K562 (cell line): Measurements from ENCODE around the gene ARPP21. TPM values are rescaled to one million over a fixed set of nuclear protein-coding genes. Genes with fewer than 3 reads are reported as not detected.

Source experiments
- ATAC-seq: fragments of 200-7000 bp; cut with Tn5 transposase; 3 replicates; pipeline ENCODE4 v1.9.1; 2020; ENCODE audit warnings: moderate library complexity
- BruUV-seq: library from RNA; stranded (reverse); fragments of 400-500 nt; replicated peaks from 2 replicates; lab custom pipeline; 2021; lab: Mats Ljungman, UMichigan
- CTCF ChIA-PET: fragments of 300-600 bp; formaldehyde crosslinking; extraction: SDS; loops from one replicate; lab custom pipeline; 2021; ENCODE audit warnings: low intra/inter-chr PET ratio; lab: Yijun Ruan, JAX
- POLR2A ChIA-PET: fragments of 300-600, 350-650 bp; sonication (Branson Sonifier 250); formaldehyde crosslinking; extraction: SDS; loops from one replicate; lab custom pipeline; 2021; ENCODE audit warnings: antibody characterized with exemption, inconsistent platforms; lab: Yijun Ruan, JAX
- DNase-seq, 4 experiments: peaks; one replicate each; pipeline versions ENCODE4 v3.0.0 to v3.0.0-alpha.2; 2011 to 2018; ENCODE audit warnings: low spot score in 3 of 4, mixed read lengths in 3 of 4; ENCODE audit errors: extremely low read depth in 1 of 4
- FAIRE-seq: peaks from 2 replicates; lab custom pipeline; 2011; peaks lifted over from hg19 to GRCh38; lab: Jason Lieb, UNC
- H2AFZ ChIP-seq: 2 replicates; pipeline ENCODE4 v1.6.0; 2011; ENCODE audit warnings: low read depth, low read length, control low read depth, inconsistent platforms
- H3K27ac ChIP-seq: fragments of 200-600 bp; 3 replicates; pipeline ENCODE4 v1.8.0; 2011; ENCODE audit warnings: low read depth, mild to moderate bottlenecking, control low read depth, inconsistent platforms, low read length, moderate library complexity, mixed read lengths; ENCODE audit errors: extremely low read depth
- H3K27me3 ChIP-seq, 2 experiments: fragments of 300-600 bp in 1 of 2; 2 replicates in 1 of 2; 3 replicates in 1 of 2; pipeline versions ENCODE4 v1.6.0 to v1.8.0; 2011; ENCODE audit warnings: inconsistent platforms in 2 of 2, low read length in 2 of 2, mild to moderate bottlenecking in 1 of 2, mixed read lengths in 1 of 2, moderate library complexity in 1 of 2; ENCODE audit not compliant: control insufficient read depth in 2 of 2, insufficient read depth in 2 of 2
- H3K36me3 ChIP-seq: fragments of 300-600 bp; 3 replicates; pipeline ENCODE4 v1.8.0; 2011; ENCODE audit warnings: mild to moderate bottlenecking, low read length, inconsistent platforms; ENCODE audit not compliant: control insufficient read depth, insufficient read depth
- H3K4me1 ChIP-seq, 2 experiments: fragments of 200-600 bp in 1 of 2; replicated peaks in 1 of 2; 2 replicates in 1 of 2; 3 replicates in 1 of 2; pipeline versions ENCODE4 v1.5.1 to v1.8.0; 2011; ENCODE audit warnings: inconsistent platforms in 2 of 2, low read length in 2 of 2, mild to moderate bottlenecking in 1 of 2, mixed read lengths in 1 of 2, moderate library complexity in 1 of 2; ENCODE audit not compliant: control insufficient read depth in 2 of 2, insufficient read depth in 2 of 2
- H3K4me2 ChIP-seq: 2 replicates; pipeline ENCODE4 v1.6.1; 2011; ENCODE audit warnings: low read length, control low read depth, inconsistent platforms, mixed read lengths; ENCODE audit not compliant: insufficient read depth
- H3K4me3 ChIP-seq: fragments of 200-600 bp; sonication (generic), shearing (Covaris generic); 2 replicates; pipeline ENCODE4 v1.5.1; 2016; ENCODE audit warnings: control low read depth, inconsistent platforms
- H3K79me2 ChIP-seq: fragments of 200-600 bp; 3 replicates; pipeline ENCODE4 v1.8.0; 2011; ENCODE audit warnings: low read length, inconsistent platforms; ENCODE audit not compliant: control insufficient read depth, insufficient read depth
- H3K9ac ChIP-seq, 2 experiments: 2 replicates each; pipeline versions ENCODE4 v1.6.0 to v1.6.1; 2011; ENCODE audit warnings: low read depth in 2 of 2, low read length in 2 of 2, control low read depth in 1 of 2, inconsistent platforms in 1 of 2, mild to moderate bottlenecking in 1 of 2, mixed read lengths in 1 of 2; ENCODE audit not compliant: insufficient read depth in 1 of 2
- H3K9me1 ChIP-seq: one replicate; pipeline ENCODE4 v1.6.0; 2011; ENCODE audit warnings: inconsistent platforms, mild to moderate bottlenecking, low read length, moderate library complexity; ENCODE audit not compliant: control insufficient read depth, insufficient read depth
- H3K9me3 ChIP-seq: replicated peaks from 2 replicates; pipeline ENCODE4 v1.5.1; 2011; ENCODE audit warnings: low read depth, low read length, inconsistent platforms; ENCODE audit not compliant: control insufficient read depth, insufficient read depth
- H4K20me1 ChIP-seq: replicated peaks from 2 replicates; pipeline ENCODE4 v1.6.1; 2011; ENCODE audit warnings: low read length, inconsistent platforms, mixed read lengths; ENCODE audit not compliant: control insufficient read depth, insufficient read depth
- HNRNPH1 ChIP-seq: fragments of 200-400 bp; formaldehyde crosslinking; optimal IDR thresholded peaks from 2 replicates; pipeline ENCODE3; 2017; ENCODE audit warnings: low read depth, mild to moderate bottlenecking, low read length, moderate library complexity
- NCOA6 ChIP-seq: fragments of 450-650 bp; IDR thresholded peaks from 2 replicates; pipeline ENCODE4 v1.6.1; 2017; ENCODE audit warnings: mild to moderate bottlenecking
- POLR2G ChIP-seq: fragments of 200-400 bp; formaldehyde crosslinking; IDR thresholded peaks from 2 replicates; pipeline ENCODE4 v1.6.1; 2017; ENCODE audit warnings: low read depth, mild to moderate bottlenecking, antibody characterized with exemption, low read length, moderate library complexity
- SRSF9 ChIP-seq: fragments of 200-400 bp; formaldehyde crosslinking; IDR thresholded peaks from 2 replicates; pipeline ENCODE4 v1.6.1; 2017; ENCODE audit warnings: low read depth, low read length, borderline replicate concordance
- ZNF174 ChIP-seq: fragments of 250-450 bp; sonication (Bioruptor Pico); IDR thresholded peaks from 2 replicates; pipeline ENCODE4 v1.4.0; 2020; ENCODE audit warnings: mild to moderate bottlenecking
- ZNF764 ChIP-seq: fragments of 250-450 bp; sonication (Bioruptor Pico); IDR thresholded peaks from 2 replicates; pipeline ENCODE4 v1.4.0; 2020; ENCODE audit warnings: low read depth, mild to moderate bottlenecking, moderate library complexity
- WGBS: fragments of 100-300 bp; shearing (Covaris generic); methylation state at CpG from one replicate; pipeline ENCODE4 v1.1.6; 2016; ENCODE audit warnings: low coverage, mixed read lengths; ENCODE audit not compliant: insufficient coverage; ENCODE audit errors: missing lambda C conversion rate; 5-methylcytosine and 5-hydroxymethylcytosine counted together
- in situ Hi-C: fragments of 300-500 bp; cut with MboI; formaldehyde crosslinking; loops from 4 replicates; pipeline ENCODE4 v1.15.0; 2018; ENCODE audit warnings: inconsistent platforms, mixed read lengths
- intact Hi-C: fragments of 100-400 bp; cut with micrococcal nuclease; formaldehyde crosslinking; loops from 2 replicates; pipeline ENCODE4 v1.14.2; 2022
- polyA plus RNA-seq, 8 experiments: library from polyadenylated mRNA; depleted of rRNA in 4 of 8; stranded (reverse) in 5 of 8; unstranded in 3 of 8; fragments of >200 nt; fragmentation: Nextera tagmentation in 2 of 8; fragmentation: Illumina TruSeq in 1 of 8; extraction: Ambion mirVana in 2 of 8; extraction: Trizol in 1 of 8; gene quantifications; 2 replicates each; pipeline versions ENCODE4 v1.2.1 to v1.2.3, GENCODE V29; 2011 to 2014; ENCODE audit warnings: inconsistent platforms in 1 of 8, missing spikeins in 1 of 8
- total RNA-seq, 7 experiments: library from RNA; depleted of rRNA in 6 of 7; stranded (reverse); fragments of >200 nt in 6 of 7; fragmentation: Illumina TruSeq in 2 of 7; extraction: Trizol in 2 of 7; gene quantifications; 2 replicates each; pipeline versions ENCODE4 v1.2.1 to v1.2.3, GENCODE V29; 2011 to 2021; ENCODE audit warnings: low replicate concordance in 1 of 7
- TF ChIP-seq, protein P1 (sequence below): fragments of 250-450 bp; sonication (Bioruptor Pico); IDR thresholded peaks from 2 replicates; pipeline ENCODE4 v1.5.0; 2021
- TF ChIP-seq, protein P2 (sequence below): sonication (generic); formaldehyde crosslinking; IDR thresholded peaks from 2 replicates; pipeline ENCODE4 v1.8.0; 2022; ENCODE audit warnings: mild to moderate bottlenecking, missing genetic modification reagents
- TF ChIP-seq, protein P3 (sequence below), 2 experiments: IDR thresholded peaks; 2 replicates each; pipeline ENCODE4 v1.6.1; 2012; ENCODE audit warnings: improper control_type of control experiment in 2 of 2, low read depth in 2 of 2, low read length in 2 of 2, borderline replicate concordance in 1 of 2
- TF ChIP-seq, protein P4 (sequence below): fragments of 250-450 bp; sonication (Bioruptor Pico); IDR thresholded peaks from 2 replicates; pipeline ENCODE4 v1.4.0; 2020; ENCODE audit warnings: mild to moderate bottlenecking
- TF ChIP-seq, protein P5 (sequence below), 2 experiments: fragments of 200-800 bp in 1 of 2; sonication (Bioruptor generic) in 1 of 2; sonication (generic) in 1 of 2; formaldehyde crosslinking in 1 of 2; IDR thresholded peaks in 1 of 2; conservative IDR thresholded peaks in 1 of 2; 2 replicates each; pipeline versions ENCODE4 v1.5.0 to v1.6.1; 2016 to 2020; ENCODE audit warnings: missing compliant biosample characterization in 1 of 2, missing genetic modification characterization in 1 of 2, missing genetic modification reagents in 1 of 2

ARPP21 gene
- total and polyA plus RNA-seq, 9 of the 15 experiments (the other 6 are each of a cell fraction or from before 2014, with no cell fraction given), result not detected

DNA sequence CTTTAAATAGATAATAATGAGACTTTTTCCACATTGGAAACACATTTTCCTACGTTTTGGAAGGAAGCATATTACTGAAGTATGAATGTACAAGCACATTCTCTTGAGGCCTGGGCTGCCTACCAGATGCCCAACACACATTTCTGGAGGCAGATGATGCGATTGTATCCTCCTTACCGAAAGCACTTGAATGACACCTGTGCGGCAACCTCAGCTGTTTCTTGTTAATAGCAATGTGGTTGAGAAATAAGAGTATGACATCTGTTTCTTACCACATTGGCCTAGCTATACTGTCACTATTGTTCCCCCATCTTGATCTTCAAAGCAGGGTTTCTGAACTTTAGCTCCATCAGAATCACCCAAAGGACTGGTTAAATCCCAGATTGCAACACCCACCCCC lies 84.8 kb downstream of the ARPP21 start:
- no peaks in the 10 kb centered on the region; the same call in 1 of the 2 replicates for H3K9me3 ChIP-seq
- H3K4me3 ChIP-seq, result no peak overlapping the region
- 1% methylated on average over 4 of the region's 4 CpGs for WGBS
- ATAC-seq, result no peak
- no peak overlapping the region for H3K27ac ChIP-seq
- H3K9ac ChIP-seq, result no peak overlapping the region
- ChIA-PET CTCF (no interaction called here), POLR2A (no interaction called here)
- intact Hi-C loops (no loop called here), in situ Hi-C loops (no loop called here)
- no peaks in the 10 kb centered on the region for H3K36me3 ChIP-seq
- no peak for DNase-seq
- H3K27me3 ChIP-seq, result no peaks in the 10 kb centered on the region
- no peaks in the 10 kb centered on the region for H4K20me1 ChIP-seq
- no TSS peak for BruUV-seq
- H3K79me2 ChIP-seq, result no peaks in the 10 kb centered on the region
- no peak overlapping the region for H2AFZ ChIP-seq
- H3K9me1 ChIP-seq, result no peaks in the 10 kb centered on the region
- no peak for FAIRE-seq
- no peak overlapping the region for H3K4me2 ChIP-seq
- no peaks in the 10 kb centered on the region for H3K4me1 ChIP-seq
- TF ChIP-seq ZNF764 (CRISPR knock-in tag), result no peak
- no peak for TF ChIP-seq POLR2G
- TF ChIP-seq ZNF174 (CRISPR knock-in tag), result no peak
- no peak for TF ChIP-seq SRSF9
- TF ChIP-seq, protein P1, sequence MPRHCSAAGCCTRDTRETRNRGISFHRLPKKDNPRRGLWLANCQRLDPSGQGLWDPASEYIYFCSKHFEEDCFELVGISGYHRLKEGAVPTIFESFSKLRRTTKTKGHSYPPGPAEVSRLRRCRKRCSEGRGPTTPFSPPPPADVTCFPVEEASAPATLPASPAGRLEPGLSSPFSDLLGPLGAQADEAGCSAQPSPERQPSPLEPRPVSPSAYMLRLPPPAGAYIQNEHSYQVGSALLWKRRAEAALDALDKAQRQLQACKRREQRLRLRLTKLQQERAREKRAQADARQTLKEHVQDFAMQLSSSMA, result no peak
- no peak for TF ChIP-seq HNRNPH1
- TF ChIP-seq, protein P2, sequence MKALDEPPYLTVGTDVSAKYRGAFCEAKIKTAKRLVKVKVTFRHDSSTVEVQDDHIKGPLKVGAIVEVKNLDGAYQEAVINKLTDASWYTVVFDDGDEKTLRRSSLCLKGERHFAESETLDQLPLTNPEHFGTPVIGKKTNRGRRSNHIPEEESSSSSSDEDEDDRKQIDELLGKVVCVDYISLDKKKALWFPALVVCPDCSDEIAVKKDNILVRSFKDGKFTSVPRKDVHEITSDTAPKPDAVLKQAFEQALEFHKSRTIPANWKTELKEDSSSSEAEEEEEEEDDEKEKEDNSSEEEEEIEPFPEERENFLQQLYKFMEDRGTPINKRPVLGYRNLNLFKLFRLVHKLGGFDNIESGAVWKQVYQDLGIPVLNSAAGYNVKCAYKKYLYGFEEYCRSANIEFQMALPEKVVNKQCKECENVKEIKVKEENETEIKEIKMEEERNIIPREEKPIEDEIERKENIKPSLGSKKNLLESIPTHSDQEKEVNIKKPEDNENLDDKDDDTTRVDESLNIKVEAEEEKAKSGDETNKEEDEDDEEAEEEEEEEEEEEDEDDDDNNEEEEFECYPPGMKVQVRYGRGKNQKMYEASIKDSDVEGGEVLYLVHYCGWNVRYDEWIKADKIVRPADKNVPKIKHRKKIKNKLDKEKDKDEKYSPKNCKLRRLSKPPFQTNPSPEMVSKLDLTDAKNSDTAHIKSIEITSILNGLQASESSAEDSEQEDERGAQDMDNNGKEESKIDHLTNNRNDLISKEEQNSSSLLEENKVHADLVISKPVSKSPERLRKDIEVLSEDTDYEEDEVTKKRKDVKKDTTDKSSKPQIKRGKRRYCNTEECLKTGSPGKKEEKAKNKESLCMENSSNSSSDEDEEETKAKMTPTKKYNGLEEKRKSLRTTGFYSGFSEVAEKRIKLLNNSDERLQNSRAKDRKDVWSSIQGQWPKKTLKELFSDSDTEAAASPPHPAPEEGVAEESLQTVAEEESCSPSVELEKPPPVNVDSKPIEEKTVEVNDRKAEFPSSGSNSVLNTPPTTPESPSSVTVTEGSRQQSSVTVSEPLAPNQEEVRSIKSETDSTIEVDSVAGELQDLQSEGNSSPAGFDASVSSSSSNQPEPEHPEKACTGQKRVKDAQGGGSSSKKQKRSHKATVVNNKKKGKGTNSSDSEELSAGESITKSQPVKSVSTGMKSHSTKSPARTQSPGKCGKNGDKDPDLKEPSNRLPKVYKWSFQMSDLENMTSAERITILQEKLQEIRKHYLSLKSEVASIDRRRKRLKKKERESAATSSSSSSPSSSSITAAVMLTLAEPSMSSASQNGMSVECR (CRISPR knock-in tag), result no peak
- TF ChIP-seq, protein P3, sequence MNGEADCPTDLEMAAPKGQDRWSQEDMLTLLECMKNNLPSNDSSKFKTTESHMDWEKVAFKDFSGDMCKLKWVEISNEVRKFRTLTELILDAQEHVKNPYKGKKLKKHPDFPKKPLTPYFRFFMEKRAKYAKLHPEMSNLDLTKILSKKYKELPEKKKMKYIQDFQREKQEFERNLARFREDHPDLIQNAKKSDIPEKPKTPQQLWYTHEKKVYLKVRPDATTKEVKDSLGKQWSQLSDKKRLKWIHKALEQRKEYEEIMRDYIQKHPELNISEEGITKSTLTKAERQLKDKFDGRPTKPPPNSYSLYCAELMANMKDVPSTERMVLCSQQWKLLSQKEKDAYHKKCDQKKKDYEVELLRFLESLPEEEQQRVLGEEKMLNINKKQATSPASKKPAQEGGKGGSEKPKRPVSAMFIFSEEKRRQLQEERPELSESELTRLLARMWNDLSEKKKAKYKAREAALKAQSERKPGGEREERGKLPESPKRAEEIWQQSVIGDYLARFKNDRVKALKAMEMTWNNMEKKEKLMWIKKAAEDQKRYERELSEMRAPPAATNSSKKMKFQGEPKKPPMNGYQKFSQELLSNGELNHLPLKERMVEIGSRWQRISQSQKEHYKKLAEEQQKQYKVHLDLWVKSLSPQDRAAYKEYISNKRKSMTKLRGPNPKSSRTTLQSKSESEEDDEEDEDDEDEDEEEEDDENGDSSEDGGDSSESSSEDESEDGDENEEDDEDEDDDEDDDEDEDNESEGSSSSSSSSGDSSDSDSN (IDR thresholded peaks at IDR 0.05; ENCODE audit: borderline replicate concordance in 1 of 2, low read depth in 2 of 2, low read length in 2 of 2), result no peak
- TF ChIP-seq, protein P4, sequence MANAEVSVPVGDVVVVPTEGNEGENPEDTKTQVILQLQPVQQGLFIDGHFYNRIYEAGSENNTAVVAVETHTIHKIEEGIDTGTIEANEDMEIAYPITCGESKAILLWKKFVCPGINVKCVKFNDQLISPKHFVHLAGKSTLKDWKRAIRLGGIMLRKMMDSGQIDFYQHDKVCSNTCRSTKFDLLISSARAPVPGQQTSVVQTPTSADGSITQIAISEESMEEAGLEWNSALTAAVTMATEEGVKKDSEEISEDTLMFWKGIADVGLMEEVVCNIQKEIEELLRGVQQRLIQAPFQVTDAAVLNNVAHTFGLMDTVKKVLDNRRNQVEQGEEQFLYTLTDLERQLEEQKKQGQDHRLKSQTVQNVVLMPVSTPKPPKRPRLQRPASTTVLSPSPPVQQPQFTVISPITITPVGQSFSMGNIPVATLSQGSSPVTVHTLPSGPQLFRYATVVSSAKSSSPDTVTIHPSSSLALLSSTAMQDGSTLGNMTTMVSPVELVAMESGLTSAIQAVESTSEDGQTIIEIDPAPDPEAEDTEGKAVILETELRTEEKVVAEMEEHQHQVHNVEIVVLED (CRISPR knock-in tag), result no peak
- no peak for TF ChIP-seq NCOA6
- TF ChIP-seq, protein P5, sequence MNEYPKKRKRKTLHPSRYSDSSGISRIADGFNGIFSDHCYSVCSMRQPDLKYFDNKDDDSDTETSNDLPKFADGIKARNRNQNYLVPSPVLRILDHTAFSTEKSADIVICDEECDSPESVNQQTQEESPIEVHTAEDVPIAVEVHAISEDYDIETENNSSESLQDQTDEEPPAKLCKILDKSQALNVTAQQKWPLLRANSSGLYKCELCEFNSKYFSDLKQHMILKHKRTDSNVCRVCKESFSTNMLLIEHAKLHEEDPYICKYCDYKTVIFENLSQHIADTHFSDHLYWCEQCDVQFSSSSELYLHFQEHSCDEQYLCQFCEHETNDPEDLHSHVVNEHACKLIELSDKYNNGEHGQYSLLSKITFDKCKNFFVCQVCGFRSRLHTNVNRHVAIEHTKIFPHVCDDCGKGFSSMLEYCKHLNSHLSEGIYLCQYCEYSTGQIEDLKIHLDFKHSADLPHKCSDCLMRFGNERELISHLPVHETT (CRISPR knock-in tag; conservative IDR thresholded peaks at IDR 0.05 in 1 of 2, IDR thresholded peaks at IDR 0.05 in 1 of 2), result no peak
